Stimulated activated naive CD4-positive, alpha-beta T cell treated with Interleukin-2 at 50 U/mL for 16 hours (primary cell): Measurements from ENCODE around the gene GXYLT1.
"Not testable (repeated sequence)": the region's sequence is repeated elsewhere in the genome, so short reads cannot be mapped to it uniquely, and the experiment has no call there.

Experiments
- DNase-seq: peaks from one replicate; lab custom pipeline; 2025; lab: John Stamatoyannopoulos, UW

The GXYLT1 gene, protein sequence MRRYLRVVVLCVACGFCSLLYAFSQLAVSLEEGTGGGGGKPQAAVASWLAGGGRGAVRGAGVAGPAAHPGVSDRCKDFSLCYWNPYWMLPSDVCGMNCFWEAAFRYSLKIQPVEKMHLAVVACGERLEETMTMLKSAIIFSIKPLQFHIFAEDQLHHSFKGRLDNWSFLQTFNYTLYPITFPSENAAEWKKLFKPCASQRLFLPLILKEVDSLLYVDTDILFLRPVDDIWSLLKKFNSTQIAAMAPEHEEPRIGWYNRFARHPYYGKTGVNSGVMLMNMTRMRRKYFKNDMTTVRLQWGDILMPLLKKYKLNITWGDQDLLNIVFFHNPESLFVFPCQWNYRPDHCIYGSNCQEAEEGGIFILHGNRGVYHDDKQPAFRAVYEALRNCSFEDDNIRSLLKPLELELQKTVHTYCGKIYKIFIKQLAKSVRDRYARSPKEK

DNA sequence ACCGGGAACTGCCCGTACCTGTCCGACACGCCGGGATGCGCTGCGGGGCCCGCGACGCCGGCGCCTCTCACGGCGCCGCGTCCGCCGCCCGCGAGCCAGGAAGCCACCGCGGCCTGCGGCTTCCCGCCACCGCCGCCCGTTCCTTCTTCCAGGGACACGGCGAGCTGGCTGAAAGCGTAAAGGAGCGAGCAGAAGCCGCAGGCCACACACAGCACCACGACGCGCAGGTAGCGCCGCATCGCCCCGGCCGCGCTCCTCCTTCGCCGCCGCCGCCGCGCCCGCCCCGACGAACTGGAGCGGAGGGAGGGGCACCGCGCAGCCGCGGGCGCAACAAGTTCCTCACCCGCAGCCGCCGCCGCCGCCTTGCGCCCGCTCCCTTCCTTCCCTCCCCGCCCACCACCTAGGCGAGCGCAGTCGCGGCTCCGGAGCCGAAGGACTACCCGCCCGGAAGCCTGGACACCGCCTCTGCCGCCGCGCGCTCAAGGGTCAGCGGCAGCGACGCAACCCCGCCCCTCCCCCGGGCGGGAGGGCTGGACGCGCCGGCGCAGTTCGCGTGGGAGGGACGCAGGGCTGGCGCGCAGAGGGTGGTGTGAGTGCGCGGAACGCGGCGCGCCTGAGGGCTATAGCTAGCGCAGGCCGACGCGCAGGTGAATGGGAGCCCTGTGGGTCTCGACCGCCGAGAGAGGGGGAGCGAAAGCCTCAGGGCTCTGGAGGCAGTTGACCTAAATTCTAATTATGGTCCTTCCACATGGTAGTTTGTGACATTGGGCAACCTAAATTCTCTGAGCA, at the start of gene GXYLT1:
GXYLT1 (minus strand) TSS at position 467 of the 789 bp plus-strand sequence; CDS start at position 239, 228 bp downstream.
- peak; percentile 84 for DNase-seq

DNA sequence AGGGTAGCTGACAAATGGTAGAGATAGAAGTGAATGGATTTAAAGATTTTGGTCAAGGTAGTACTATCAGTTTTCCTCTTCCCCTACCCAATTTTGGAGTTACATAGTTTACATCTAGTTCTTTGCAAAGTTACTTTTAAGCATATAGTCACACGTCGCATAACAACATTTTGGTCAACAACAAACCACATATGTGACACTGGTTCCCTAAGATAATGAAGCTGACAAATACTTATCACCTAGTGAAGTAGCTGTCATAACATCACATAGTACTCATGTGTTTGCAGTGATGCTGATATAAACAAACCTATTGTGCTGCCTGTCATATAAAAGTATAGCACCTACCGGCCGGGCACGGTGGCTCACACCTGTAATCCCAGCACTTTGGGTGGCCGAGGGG, 48.0 kb upstream of the GXYLT1 start:
- no peak for DNase-seq

DNA sequence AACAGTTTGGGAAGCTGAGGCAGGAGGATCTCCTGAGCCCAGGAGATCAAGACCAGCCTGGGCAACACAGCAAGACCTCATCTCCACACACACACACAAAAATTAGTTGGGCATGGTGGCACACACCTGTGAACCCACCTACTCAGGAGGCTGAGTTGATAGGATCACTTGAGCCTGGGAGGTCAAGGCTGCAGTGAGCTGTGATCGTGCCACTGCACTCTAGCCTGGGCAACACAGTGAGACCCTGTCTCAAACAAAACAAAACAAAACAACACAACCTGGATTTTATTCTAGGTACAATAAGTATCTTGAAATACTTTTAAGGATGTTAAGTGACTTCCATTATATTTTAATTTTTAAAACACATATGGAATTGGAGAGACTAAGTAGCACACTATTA, 47.6 kb upstream of the GXYLT1 start:
- no peak for DNase-seq

DNA sequence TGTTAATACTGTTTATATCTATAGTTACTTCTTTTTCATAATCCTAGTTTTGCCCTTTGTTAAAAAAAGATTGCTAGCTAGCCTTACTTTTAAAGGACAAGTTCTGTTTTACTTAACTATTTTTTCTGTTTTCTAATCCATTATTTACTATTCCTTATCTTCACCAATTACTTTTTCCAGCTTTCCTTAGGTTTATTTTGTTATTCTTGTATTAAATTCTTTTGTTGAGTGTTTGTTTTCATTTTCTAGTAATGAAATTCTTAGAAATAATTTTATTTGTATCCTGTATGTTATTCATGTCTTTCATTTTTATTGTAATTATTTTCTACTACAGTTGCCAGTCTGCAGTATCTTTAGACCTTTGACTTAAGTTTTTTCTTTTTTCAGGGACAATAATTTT, 45.7 kb upstream of the GXYLT1 start:
- DNase-seq = no peak

DNA sequence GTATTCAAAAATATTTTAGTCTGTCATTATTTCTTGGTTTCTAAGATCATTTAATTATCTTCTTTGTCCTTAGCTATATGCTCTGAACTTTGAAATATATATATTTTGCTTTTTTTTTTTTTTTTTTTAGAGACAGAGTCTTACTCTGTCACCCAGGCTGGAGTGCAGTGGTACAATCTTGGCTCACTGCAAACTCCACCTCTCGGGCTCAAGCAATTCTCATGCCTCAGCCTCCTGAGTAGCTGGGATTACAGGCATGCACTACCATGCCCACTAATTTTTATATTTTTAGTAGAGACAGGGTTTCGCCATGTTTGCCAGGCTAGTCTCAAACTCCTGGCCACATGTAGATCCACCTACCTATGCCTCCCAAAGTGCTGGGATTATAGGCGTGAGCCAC, 43.6 kb upstream of the GXYLT1 start:
- DNase-seq = not testable (repeated sequence)

DNA sequence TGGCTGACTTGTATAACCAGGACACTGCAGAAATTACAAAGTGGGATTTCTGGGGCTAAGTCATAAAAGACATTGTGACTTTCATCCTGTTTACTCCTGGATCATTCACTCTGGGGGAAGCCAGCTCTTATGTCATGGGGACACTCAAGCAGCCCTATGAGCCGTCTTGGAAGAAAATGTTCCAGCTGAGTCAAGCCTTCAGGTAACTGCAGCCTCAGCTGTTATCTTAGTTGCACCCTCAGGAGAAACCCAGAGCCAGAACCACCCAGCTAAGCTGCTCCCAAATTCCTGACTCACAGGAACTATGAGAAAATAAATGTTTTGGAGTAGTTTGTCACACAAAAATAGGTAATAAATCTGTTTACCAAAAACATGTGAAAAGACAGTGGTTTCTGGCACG, 43.1 kb upstream of the GXYLT1 start:
- no peak for DNase-seq

DNA sequence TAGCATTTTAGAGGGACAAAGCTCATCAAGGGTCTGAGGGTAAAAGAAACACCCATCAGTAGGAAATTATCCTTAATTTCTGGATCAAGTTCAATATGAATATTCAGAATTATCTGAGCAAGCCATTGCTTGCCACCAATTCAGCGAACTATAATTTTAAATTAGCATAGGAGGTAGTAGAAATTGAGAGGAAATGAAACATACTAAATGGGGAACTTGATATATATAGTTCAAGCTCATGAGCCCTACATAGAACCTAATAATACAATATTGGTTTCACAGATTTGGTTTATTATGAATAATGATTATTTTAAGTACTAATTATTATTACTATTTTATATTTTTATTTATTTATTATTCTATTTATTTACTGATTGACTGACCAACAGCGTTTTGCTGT, 42.1 kb upstream of the GXYLT1 start:
- no peak for DNase-seq

DNA sequence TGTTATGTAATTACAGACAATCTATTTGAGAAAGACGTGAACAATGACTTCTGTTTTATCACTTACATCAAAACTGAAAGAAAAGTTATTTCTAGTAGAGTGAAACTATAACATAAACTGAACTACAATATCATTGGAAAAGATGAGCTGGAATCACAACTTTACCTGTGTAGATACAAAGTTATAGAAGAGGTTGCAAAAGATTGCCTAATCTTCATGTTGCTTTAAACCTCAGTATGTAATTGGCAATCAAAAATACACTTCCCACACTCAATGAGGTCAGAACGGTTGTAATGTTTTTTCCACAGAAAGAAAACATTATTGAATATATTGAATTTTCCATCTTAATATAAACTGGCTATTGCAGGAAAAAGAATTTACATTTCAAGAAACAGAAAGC, 37.7 kb upstream of the GXYLT1 start:
- no peak for DNase-seq

DNA sequence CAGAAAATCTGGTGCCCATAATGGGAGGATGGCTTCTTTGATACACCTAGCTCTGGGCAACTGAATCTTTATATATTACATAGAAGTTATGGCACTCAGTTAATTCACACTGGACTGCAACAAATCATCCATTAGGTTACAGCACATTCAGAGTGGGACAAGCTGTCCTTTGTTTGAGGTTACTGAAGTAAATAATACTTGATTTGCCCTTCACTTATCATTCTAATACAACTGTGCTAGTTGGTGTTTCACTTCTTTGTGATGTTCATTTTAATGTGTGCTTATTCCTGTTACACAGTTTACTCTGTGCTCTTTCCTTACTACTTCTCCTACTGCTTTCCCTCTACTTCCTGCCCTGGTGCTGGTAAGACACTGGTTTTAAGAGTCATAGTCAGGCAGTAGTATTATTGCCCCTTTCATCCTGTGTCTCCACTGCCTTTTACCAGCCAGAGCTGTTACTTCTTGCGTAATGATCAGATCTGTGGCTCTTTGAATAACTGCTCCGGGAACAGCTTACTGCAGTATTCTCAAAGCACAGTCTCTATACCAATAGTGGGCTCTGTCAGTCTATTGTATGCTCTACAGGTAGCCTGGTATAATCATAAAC, 36.4 kb upstream of the GXYLT1 start:
- DNase-seq = no peak

DNA sequence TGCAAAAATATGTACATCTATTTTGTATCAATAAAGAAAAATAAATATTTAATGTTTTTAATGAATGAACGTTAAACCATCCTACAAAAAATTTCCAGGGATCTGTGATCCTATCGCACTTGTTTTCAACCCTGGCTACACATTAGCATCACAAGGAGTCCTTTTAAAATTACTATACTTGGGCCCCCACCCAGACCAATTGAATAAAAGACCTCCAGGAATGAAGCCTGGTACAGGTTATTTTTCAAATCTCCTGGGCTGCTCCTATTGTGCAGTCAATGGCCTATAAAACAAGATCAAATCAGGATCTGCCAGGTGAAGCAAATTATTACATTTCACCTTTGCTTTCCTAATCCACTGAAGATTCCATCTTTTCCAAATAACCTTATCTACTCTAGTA, 33.4 kb upstream of the GXYLT1 start:
- no peak for DNase-seq

DNA sequence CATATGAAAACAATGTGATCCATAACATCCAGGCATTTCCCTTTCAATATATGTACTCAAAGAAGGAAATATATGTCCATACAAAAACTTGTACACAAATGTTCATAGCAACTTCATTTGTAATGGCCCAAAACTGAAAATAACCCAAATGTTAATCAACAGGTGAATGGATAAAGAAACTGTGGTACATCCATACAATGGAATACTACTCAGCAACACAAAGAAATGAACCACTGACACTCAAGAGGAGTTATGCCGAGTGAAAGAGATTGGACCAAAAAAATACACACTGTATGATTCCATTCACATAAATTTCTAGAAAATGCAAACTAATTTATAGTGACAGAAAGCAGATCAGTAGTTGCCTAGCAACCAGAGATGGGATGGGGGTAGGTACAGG, 30.3 kb upstream of the GXYLT1 start:
- no peak for DNase-seq

DNA sequence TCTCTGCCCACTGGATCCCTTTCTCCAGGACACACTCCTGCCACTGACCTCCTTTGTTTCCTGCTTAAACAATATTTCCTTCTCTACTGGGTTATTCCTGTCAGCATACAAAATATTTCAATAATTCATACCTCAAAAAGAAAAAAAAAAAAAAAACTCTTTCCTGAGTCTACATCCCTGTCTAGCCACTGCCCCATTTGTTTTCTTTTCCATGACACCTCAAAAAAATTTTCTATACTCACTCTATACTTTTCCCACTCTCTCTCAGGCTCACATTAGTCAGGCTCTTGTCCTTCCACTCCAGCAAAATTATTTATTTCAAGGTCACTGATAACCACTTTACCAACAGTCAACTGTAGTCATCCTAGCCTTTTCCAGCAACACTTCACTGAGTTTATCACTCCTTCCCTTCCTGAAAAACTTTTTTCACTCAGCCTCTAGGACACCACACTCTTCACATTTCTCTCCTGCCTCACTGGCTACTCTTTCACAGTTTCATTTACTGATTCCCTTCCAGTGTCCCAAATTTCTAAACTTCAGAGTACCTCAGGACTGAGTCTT, 29.4 kb upstream of the GXYLT1 start:
- no peak for DNase-seq

DNA sequence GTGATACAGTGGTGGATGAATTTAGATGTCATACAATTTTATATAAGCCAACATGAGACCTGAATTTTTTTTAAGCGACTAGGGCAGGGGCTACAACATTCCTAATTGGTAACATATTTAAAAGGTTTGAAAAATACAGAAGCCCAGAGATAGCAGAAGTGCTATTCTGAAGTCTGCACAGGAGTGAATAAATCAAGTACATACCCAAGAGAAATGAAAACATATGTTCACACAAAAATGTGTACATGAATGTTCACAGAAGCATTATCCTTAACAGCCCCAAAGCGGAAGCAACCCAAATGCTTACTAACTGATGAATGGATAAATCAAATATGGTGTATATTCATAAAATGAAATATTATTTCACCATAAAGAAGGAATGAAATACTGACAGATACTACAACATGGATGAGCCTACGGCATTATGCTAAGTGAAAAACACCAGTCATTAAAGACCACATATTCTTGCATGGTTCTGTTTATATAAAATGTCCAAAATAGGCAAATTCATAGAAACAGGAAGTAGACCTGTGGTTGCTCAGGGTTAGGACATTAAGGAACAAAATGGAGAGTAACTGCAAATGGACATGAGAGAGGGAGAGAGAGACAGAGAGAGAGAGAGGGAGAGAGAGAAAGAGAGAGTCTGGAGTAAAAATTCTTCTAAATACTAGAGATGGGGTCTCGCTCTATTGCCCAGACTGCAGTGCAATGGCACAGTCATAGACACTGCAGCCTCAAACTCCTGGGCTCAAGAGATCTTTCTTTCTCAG, 28.0 kb upstream of the GXYLT1 start:
- no peak for DNase-seq

DNA sequence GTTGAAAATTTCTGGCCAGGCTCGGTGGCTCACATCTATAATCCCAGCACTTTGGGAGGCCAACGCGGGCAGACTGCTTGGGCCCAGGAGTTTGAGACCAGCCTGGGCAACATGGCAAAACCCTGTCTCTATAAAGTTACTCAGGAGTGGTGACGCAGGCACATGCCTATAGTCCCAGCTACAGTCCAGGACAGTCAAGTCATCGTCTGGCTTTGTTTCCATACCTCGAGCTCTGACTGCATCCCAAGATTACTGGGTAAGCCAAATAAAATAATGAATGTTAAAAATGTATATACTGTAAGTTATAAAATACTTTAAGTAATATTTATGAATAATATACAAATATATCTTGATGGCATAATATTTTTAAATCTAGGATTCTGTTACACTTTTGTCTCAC, 23.0 kb upstream of the GXYLT1 start:
- DNase-seq = no peak

DNA sequence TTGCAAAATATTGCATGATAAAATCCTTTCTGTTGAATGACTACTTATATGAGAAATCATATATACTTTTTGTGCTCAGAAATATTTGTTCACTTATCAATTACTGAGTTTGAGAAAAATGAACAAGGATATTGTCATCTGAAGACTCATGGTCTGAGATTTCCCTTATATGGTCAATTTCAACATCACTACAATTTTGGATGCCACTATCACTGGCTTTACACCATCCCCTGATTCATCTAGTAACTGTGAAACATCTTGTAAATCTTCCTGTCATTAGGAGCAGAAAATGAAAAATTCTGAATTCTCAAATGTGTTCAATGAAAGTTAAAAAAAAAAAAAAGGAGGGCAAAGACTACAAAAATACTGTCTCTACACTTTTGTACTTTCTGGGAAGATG, 21.8 kb upstream of the GXYLT1 start:
- DNase-seq = no peak

DNA sequence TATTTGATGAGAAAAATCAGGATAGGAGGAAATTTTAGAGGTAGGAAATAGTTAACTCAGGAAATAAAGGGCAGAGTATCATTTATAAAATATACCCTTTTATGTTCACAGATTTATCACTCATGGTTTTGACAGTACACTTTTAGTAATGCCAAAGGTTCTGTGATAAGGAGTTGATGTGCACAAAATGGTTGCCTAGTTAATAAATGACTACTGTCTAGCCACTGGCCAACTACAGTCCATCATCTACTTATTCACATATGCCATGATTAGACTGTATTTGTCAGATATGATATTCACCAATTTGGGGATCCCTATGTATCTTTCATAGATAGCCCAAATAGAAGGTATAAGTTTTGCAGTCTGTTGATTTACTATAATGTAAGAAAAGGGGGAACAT, 19.2 kb upstream of the GXYLT1 start:
- no peak for DNase-seq

DNA sequence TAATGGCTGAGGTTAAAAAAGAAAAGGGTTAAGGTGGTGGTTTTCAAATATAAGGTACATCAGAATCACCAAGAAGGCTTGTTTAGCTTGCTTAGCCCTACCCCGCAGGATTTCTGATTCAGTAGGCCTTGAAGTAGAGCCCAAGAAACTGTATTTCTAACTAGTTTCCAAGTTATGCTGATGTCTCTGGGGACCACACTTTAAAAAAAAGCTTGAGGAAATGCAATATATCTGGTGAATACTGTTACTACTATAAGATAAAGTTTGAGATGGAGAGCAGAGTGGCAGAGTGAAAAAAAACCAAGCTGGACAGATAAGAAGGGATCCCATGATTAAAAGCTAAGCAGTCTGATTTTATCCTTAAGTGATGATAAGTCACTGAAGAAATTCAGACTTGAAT, 18.3 kb upstream of the GXYLT1 start:
- no peak for DNase-seq

DNA sequence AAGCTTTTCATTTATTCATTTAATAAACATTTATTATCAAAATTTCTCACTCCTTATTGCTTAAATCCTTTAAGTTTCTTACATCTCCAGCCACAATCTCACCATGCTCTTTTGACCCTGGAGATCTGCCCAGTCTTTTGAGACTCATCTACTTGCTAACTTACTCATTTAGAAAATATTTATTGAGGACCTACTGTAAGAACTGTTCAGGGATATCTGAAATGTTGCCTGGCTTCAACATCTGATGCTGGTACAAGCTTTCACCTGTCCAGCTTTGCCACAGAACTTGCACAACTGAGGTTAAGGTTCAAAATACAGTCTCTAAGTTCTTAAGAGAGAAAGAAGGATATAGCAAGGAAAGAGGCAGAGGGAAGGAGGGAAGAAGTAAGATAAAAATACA, 17.5 kb upstream of the GXYLT1 start:
- DNase-seq = no peak

DNA sequence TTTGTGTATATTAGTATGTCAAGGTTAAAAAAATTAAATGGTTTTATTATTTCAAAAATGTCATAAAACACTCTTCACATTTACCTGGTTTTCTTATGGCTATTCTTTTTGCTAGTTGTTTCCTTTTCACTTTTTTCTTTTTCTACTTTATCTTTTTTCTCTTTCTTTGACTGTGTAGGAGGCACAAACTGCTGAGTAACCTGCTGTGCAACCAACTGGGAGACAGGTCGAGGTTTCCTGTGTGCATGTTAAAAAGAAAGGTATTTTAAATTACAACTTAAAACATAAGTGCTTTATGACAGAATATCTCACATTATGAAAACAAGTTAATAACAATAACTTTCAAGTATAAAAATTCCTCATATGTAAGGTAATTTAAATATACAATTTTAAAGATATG, 16.9 kb upstream of the GXYLT1 start:
- no peak for DNase-seq

DNA sequence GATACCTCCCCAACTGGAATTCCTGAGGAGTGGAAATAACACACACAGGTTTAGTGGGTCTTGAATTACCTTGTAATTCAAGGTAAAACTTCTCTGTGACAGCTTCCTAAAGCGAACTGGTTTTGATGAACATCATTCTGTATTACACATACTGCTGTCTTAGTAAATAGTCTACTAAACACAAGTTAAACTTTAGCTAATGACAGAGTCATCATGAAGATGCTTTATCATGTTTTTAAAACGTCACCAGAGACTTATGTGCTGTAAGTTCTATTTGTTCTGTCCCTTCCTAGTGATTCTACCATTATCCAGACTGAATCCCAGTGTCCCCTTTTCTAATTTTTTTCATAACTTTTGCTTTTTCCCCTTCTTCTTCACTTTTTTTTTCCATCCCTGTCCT, 11.6 kb upstream of the GXYLT1 start:
- DNase-seq = no peak

DNA sequence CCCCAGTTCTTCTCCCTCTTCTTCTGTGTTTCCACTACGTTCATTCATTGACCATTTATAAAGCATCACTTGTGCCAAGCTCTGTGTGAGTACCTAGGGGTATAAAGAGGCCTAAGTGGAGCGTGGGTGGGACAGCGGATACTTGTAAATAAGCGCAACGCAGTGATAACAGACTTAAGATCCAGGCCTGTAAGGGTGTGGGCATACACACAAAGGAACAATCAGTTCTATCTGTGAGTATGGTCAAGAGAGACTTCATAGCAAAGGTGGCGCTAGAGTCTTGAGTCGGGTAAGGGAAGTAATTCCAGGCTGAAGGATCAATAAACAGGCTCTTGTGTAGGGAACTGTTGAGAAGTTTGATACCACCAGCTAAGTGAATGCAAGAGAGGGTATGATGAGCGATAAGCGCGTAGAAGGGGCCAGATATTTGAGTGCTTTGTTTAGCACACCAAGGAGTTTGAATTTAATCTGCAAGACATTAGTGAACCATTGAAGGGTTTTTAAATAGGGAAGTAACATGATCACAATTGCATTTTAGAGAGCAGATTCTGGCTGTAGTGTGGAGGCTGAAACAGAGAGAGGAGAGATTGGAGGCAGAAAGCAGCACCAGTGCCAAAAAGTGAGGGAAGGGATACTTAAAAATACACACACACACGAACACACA, 1.0 kb upstream of the GXYLT1 start:
- no peak for DNase-seq
